ENCODE measurements around the gene FOSL1.

- TF ChIP-seq CTCF (IDR thresholded peaks at IDR 0.05) (no peak), REST (IDR thresholded peaks at IDR 0.05; ENCODE audit: insufficient read depth in 1 of 2, low read depth in 2 of 2, low read length in 1 of 2) (no peak), TCF7L2 (IDR thresholded peaks at IDR 0.05; ENCODE audit: low read depth, low read length) (no peak), POLR2AphosphoS5 (IDR thresholded peaks at IDR 0.05; ENCODE audit: low read depth, low read length) (peak; percentile 65), SIN3A (IDR thresholded peaks at IDR 0.05; ENCODE audit: borderline replicate concordance, insufficient read depth, low read depth, low read length) (no peak)
These were observed 648 bp downstream of the FOSL1 start for GRCh38 chr11:65899356-65900124.
